GM21528 (cell line): Measurements from ENCODE around the gene SIL1.

ENCODE experiments used
- ATAC-seq: cut with Tn5 transposase; IDR thresholded peaks from one replicate; pipeline ENCODE4 v1.9.1; 2021; ENCODE audit warnings: mild to moderate bottlenecking, moderate library complexity; ENCODE audit not compliant: unreplicated experiment, low FRiP score

Gene SIL1

DNA sequence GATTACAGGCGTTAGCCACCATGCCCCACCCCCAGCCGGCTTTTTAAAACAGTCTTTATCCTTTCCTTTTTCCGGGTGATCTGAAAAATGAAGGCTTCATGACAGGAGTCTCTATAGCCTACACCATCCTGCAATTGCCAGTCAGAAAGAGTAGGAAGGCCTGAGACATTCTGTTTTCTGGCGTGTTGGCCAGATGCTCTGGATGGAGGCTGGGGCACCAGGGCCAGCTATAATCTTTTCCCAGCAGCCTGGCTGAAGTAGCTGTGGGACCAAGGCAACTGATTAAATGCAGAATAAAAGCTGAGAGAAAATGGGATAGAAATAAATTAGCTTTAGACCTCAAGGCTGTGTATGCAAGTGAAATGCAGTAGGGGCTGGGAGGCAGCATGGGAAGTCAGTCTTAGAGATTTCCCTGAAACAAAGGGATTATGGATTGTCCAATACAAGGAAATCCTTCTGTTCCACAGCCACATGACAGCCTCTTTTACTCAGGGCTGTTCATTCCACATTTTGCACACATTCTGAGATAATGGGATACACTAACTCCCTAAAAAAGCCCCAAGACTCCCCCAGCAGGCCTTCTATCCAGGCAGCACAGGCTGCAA is 207.1 kb downstream of the SIL1 start:
- ATAC-seq = no peak

DNA sequence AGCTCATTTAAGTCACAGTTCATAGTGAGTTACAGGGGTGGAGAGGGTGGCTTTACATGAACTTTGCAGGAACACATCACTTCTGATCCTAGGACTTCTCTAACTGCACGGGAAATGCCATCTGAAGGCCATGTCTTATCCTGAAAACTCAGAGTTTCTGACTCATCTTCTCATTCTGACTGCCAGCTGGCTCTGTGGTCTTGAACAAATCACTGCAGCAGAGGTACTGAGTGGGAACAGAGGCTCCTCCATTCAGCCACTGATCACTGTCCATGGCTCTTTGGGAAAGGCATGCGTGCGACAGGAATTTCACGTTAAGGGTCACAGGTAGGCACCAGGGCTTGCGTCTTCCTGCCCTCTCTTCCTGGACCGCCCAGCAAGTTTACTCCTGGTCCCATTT is 208.4 kb downstream of the SIL1 start:
- no peak for ATAC-seq

DNA sequence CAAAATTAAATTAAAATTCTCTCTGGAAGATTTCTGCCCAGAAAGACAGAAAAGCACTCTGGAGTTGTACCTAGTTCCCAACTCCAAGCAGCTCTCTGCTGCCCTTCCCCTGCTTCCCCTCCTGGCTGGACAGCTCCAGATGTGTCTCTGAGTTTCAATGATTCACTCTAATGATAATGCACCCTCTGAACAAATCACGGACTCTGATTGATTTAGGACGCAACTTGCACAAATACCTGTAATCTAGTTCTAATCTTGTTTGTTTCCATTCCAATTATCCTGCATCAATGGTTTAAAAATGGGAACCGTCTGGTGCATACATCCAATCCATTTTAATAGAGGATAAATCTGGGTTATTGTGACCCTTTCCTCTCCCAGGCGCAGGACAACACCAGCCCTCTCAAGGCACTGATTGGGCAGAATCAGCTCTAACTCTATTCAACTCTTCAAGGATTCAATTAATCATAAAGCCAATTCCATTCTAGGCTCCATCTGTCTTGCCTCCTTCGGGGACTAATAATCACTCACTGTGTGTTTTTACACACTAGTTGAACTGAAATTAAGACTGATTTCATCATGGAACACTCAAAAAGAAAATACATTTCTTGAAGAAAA is 211.9 kb downstream of the SIL1 start:
- ATAC-seq = no peak

GRCh38 chr5:138985683-138986082 is 212.5 kb downstream of the SIL1 start:
- no peak for ATAC-seq

- ATAC-seq = no peak
Measured at GRCh38 chr5:138985256-138985655, 212.9 kb downstream of the SIL1 start.

GRCh38 chr5:138983984-138984383 is 214.2 kb downstream of the SIL1 start:
- ATAC-seq = no peak

- no peak for ATAC-seq
Measured at GRCh38 chr5:138981586-138981985, 216.6 kb downstream of the SIL1 start.

DNA sequence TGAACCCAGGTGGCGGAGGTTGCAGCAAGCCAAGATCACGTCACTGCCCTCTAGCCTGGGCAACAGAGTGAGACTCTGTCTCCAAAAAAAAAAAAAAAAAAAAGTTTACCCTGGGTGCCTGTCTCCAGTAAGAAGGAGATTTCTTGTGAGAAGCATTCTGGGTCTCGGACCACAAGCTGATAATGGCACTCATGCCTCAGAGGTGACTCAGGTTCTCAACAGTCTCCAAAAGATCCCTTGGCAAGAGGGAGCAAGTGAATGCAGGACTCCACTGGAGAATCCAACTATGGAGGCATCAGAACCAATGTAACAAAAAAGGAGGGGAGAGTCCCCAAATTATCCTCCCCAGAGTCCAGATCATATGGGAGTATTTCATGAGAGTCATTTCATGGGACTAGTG is 217.0 kb downstream of the SIL1 start:
- no peak for ATAC-seq

DNA sequence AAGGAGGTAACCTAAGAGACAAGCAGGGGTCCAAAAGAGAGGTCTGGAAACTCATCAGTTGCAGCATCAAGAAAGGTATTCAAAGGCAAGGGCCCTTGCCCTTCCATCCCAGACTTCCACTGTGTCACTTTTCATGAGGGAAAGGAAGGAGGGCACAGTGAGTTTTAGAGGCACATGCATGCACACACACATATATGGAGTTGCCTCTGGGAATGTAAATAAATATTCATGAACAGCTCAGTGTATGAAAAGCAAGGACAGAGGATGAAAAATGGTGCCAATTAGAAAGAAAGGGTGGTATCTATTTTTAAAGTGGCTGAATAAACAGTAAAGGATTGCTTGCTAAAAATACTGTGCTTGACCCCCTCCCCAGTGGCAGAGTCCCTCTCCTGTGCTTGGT is 217.7 kb downstream of the SIL1 start:
- ATAC-seq = no peak

DNA sequence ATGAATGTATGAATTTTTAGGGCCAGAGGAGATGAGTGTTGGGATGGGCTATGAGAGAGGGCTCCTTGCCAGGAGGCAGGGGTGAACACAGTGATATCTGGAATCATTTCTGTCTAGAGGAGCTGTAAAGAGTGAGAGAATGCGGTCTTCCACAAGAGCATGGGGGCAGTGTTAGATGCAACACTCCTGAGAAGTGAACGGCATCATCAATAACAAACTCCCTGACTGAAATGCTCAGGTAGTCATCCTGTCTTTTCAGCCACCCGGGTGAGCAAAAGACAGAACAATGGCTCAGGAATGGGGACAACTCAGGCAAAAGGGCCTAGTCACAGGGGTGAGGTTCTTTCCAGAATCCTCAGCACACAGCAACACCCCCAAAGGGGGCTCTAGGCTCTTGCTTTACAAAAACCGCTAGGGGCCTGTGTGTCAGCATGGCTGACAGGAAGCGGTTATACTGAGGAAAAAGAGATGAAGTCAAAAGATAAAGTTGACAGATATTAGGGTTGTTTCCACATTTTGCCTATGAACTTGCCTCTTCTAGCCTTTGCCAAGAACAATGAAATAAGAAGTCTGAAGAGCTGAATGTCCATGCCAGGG is 218.4 kb downstream of the SIL1 start:
- ATAC-seq = no peak

DNA sequence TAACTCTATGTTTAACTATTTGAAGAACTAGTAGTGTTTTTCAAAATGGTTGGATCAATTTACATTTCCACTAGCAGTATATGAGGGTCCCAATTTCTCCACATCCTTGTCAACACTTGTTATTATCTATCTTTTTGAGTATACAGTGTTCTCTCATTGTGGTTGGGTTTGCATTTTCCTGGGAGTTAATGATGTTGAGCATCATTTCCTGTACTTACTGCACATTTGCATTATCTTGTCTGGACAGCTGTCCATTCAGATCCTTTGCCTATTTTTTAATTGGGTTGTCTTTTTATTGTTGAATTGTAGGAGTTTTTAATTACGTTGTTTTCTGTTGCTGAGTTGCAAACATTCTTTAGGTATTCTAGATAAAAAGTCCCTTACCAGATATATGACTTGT is 219.6 kb downstream of the SIL1 start:
- ATAC-seq = no peak

DNA sequence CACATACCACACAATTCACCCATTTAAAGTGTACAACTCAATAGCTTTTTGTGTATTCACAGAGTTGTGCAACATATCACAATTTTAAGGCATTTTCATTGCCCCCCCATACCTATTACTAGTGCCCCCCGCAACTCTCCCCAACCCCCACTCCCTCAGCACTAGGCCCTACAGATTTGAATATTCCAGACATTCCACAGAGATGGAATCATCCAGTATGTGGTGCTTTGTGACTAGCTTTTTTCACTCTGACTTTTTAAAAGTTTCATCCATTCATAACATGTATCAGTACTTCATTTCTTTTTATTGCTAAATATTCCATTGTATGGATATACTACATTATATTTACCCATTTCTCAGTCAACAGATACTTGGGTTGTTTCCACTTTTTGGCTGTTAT is 220.1 kb downstream of the SIL1 start:
- no peak for ATAC-seq

DNA sequence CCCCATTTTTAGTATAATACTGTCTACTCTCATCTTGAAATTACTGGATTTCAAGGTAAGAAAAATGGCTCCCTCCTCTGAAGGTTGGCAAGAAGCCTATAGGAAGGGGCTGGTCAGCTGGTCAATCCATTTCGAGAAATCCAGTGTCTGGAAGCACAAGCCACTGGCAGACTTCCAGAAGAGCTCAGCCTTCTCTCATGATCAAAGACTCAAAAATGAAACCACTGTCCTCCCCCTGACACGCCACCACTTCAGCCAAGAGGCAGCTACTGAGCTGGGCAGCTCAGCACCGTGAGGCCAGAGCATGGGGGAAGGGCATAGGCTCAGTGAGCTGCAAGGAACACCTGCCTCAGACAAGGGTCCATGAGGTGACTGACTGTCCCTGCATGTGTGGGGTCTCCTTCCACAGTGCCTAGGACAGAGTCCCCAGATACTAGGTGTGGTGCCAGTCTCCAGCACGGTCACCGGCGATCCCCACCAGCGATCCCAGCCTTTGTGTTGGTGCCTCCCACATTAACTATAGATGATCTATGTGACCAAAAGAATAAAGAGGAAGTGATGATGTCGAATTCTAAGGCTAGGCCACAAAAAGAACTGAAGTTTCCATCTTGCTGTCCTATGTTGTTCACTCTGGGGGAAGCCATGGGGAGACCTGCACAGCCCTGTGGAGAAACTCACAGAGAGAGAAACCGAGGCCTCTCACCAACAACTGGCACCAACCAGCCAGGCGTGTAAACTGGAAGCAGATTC is 222.9 kb downstream of the SIL1 start:
- no peak for ATAC-seq

DNA sequence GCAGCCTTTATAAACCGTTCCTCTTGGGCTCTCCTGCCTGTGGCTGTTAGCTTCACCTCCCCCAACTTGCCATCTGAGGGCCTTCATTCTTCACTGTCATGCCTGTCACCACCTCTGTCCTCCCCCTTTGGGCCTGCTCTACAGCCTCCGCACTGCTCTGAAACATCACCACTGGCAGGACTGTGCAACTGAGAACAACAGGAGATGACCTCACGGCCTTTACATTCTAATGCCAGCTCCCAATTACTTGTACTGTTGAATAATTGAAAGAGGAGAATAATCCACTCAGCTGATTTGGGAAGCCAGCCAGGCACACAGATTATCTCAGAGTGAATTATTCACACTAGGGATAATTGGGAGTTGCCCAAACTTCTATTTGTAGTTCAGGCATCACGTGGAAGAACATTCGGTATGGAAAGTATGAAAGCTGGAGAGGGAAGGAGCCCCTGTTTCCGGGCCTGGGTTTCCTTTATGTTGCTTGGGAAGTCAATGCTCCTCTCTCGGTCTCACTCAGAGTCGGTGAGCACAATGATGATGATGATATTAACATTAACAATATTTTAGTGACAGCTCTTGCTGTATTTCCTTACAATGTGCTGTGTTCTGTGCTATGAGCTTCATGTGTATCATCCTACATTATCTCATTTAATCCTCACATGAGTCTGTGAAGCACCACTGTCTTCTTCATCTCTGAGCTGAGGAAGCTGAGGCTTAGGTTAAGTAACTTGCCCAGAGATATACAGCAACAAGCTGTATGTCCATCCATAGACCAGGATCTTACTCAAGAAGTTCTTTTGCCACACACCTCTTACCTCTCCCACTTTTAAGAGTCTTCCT is 223.7 kb downstream of the SIL1 start:
- no peak for ATAC-seq

DNA sequence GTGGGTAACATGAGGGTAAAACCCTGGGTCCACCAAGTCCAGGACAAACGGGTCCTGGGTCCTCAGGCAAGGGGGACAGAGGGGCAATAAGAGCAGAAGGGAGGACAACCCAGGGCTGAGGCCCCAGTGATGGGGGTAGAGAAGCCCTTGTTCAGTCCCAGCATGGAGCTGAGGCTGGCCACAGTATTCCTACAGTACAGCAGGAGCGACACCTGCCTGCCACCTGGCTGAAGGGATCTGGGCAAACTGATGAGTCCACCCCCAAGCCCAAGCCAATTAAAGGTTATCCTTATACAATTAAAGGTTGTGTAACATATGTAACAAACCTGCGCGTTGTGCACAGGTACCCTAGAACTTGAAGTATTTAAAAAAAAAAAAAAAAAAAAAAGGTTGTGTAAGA is 225.3 kb downstream of the SIL1 start:
- ATAC-seq = no peak

DNA sequence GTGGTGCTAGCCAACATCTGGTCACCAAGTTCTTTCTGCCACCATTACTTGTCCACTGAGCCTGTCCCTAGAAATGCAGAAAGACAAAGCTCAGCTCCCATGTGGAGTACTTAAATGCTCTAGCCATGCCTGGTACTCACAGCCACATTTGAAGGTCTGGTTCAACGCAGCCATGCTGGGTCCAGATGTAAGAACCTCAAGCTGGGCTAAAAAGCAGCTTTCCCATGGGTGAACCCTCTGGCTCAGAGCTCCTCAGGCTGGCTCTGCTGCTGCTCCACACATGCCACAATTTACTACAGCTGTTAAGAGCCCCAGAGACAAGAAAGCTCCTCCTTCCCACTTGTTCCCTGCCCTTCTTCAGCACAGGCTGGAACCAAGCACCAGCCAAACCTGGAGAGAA is 225.9 kb downstream of the SIL1 start:
- no peak for ATAC-seq

DNA sequence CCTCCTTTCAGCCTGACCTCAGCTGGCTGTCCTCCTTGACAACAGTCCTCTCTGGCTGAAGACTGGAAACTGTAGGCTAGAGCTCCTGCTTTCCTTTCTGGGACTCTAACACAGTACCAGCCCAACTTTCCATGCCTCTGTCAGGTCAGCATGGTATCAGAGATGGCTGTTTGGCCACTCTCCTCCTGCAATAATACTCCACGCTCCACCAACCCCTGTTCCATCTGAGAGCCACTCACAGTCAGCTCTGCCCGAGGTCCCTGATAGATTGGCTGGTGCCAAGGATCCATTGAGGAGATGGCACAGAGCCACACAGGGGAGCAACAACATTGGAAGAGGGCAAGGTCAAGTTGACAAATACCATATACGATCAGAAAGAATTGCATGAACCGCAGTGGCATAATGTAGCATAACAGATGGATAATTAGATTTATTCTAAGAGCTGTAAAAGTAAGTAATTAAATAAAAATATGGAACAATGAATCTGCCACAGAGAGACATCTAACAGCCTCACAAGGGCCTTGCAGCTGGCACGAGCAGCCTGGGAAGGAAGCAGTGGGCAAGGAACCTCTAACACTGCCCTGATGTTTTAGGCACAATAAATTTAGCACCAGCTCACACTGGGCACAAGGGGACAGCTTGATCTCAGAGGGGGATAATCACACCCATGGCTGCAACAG is 228.7 kb downstream of the SIL1 start:
- no peak for ATAC-seq

- ATAC-seq = no peak
Measured at GRCh38 chr5:138968601-138969000, 229.6 kb downstream of the SIL1 start.

GRCh38 chr5:138967791-138968448 is 230.2 kb downstream of the SIL1 start:
- no peak for ATAC-seq
